Trophoblast cell (in vitro differentiated cells and primary cell): ENCODE measurements around the gene GARS1.

Experiments
- DNase-seq, 2 donors: peaks; one replicate each; pipeline ENCODE4 v3.0.0-alpha.2; 2016
- H2AFZ ChIP-seq: 2 replicates; pipeline ENCODE4 v1.6.1; 2013; ENCODE audit warnings: low read length, moderate library complexity, mild to moderate bottlenecking; ENCODE audit not compliant: insufficient read depth, poor library complexity
- H2AK5ac ChIP-seq: 2 replicates; pipeline ENCODE4 v1.6.1; 2013; ENCODE audit warnings: mild to moderate bottlenecking, low read length
- H2BK120ac ChIP-seq: 2 replicates; pipeline ENCODE4 v1.6.1; 2013; ENCODE audit warnings: low read length, mild to moderate bottlenecking, moderate library complexity; ENCODE audit not compliant: insufficient read depth, poor library complexity
- H2BK12ac ChIP-seq: 2 replicates; pipeline ENCODE4 v1.6.1; 2013; ENCODE audit warnings: mild to moderate bottlenecking, low read length, moderate library complexity
- H2BK5ac ChIP-seq: 2 replicates; pipeline ENCODE4 v1.6.1; 2013; ENCODE audit warnings: low read length, low read depth, moderate library complexity, mild to moderate bottlenecking; ENCODE audit not compliant: poor library complexity
- H3K14ac ChIP-seq: 2 replicates; pipeline ENCODE4 v1.6.1; 2013; ENCODE audit warnings: mild to moderate bottlenecking, low read length
- H3K18ac ChIP-seq: 2 replicates; pipeline ENCODE4 v1.6.1; 2013; ENCODE audit warnings: mild to moderate bottlenecking, low read length
- H3K23ac ChIP-seq: 2 replicates; pipeline ENCODE4 v1.6.1; 2013; ENCODE audit warnings: low read length
- H3K27ac ChIP-seq: 2 replicates; pipeline ENCODE4 v1.5.1; 2013; ENCODE audit warnings: low read depth, mild to moderate bottlenecking, inconsistent platforms, low read length, moderate library complexity
- H3K27me3 ChIP-seq: 2 replicates; pipeline ENCODE4 v1.6.1; 2013; ENCODE audit warnings: inconsistent platforms, mild to moderate bottlenecking, low read length, moderate library complexity; ENCODE audit not compliant: insufficient read depth
- H3K36me3 ChIP-seq, 2 experiments: 1 replicate in 1 of 2; 2 replicates in 1 of 2; pipeline ENCODE4 v1.6.1; 2013; ENCODE audit warnings: low read length in 2 of 2, mild to moderate bottlenecking in 2 of 2, moderate library complexity in 1 of 2; ENCODE audit not compliant: insufficient read depth in 2 of 2, control insufficient read depth in 1 of 2
- H3K4ac ChIP-seq: 2 replicates; pipeline ENCODE4 v1.6.1; 2013; ENCODE audit warnings: low read depth, mild to moderate bottlenecking, low read length, moderate library complexity
- H3K4me1 ChIP-seq, 2 experiments: 1 replicate in 1 of 2; 2 replicates in 1 of 2; pipeline ENCODE4 v1.6.1; 2013; ENCODE audit warnings: low read length in 2 of 2, mild to moderate bottlenecking in 2 of 2, moderate library complexity in 1 of 2; ENCODE audit not compliant: insufficient read depth in 2 of 2, control insufficient read depth in 1 of 2
- H3K4me2 ChIP-seq: 2 replicates; pipeline ENCODE4 v1.6.1; 2013; ENCODE audit warnings: inconsistent platforms, mild to moderate bottlenecking, low read length, moderate library complexity
- H3K4me3 ChIP-seq: 2 replicates; pipeline ENCODE4 v1.5.1; 2013; ENCODE audit warnings: mild to moderate bottlenecking, low read depth, low read length, inconsistent platforms
- H3K79me1 ChIP-seq: one replicate; pipeline ENCODE4 v1.6.1; 2013; ENCODE audit warnings: low read length
- H3K79me2 ChIP-seq: 2 replicates; pipeline ENCODE4 v1.6.1; 2013; ENCODE audit warnings: low read length, mild to moderate bottlenecking; ENCODE audit not compliant: control insufficient read depth, insufficient read depth, poor library complexity
- H3K9ac ChIP-seq: 2 replicates; pipeline ENCODE4 v1.6.1; 2013; ENCODE audit warnings: mild to moderate bottlenecking, low read length
- H3K9me3 ChIP-seq: 2 replicates; pipeline ENCODE4 v1.6.1; 2013; ENCODE audit warnings: low read depth, mild to moderate bottlenecking, control low read depth, inconsistent platforms, low read length; ENCODE audit not compliant: insufficient read depth
- H4K12ac ChIP-seq: 2 replicates; pipeline ENCODE4 v1.6.1; 2013; ENCODE audit warnings: low read depth, mild to moderate bottlenecking, low read length, moderate library complexity
- H4K8ac ChIP-seq: 2 replicates; pipeline ENCODE4 v1.6.1; 2013; ENCODE audit warnings: low read depth, mild to moderate bottlenecking, low read length, moderate library complexity
- H4K91ac ChIP-seq: one replicate; pipeline ENCODE4 v1.6.1; 2013; ENCODE audit warnings: low read depth, mild to moderate bottlenecking, low read length, moderate library complexity
- WGBS: extraction: QIAGEN DNeasy Blood & Tissue Kit; methylation state at CpG from one replicate; pipeline ENCODE4 v1.1.7; 2013; ENCODE audit warnings: missing lambda C conversion rate; ENCODE audit not compliant: insufficient read length, insufficient coverage; ENCODE audit errors: extremely low coverage; 5-methylcytosine and 5-hydroxymethylcytosine counted together

GARS1 gene

DNA sequence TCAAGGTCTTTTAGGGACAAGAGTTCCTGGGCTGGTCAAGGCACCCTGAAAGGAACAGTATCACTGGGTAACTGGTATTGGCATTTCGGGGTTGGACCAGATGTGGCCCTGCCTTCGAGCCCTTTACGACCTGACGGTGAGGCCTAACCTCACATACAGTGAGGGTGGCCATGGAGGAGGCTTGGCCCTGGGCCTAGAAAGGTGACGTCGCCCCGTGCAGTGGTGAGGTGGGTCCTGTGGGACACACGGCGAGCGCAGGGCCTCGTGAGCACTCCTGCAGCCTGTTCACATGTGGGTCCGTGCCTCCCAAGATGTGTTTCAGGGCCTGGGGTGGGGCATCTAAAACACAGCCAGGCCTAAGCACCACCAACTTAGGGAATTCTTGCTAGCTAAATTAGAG, 51.5 kb downstream of the GARS1 start:
- no peak overlapping the region for H3K27ac ChIP-seq
- H2BK120ac ChIP-seq = no peak overlapping the region
- no CpG with 5 or more reads among the region's 12 CpGs for WGBS
- H3K79me1 ChIP-seq = no peaks in the 10 kb centered on the region
- H3K14ac ChIP-seq = no peak overlapping the region
- no peak overlapping the region for H2BK12ac ChIP-seq
- H3K4me2 ChIP-seq = no peak overlapping the region
- H3K4ac ChIP-seq = no peak overlapping the region
- H3K79me2 ChIP-seq = peaks cover 2% of the 10 kb centered on the region
- no peak for DNase-seq
- H3K36me3 ChIP-seq = peaks cover 2 to 11% of the 10 kb centered on the region in 2 experiments
- H3K4me1 ChIP-seq = peaks cover 0 to 1% of the 10 kb centered on the region in 2 experiments
- H4K8ac ChIP-seq = no peak overlapping the region
- no peak overlapping the region for H3K23ac ChIP-seq
- H3K27me3 ChIP-seq = no peaks in the 10 kb centered on the region
- no peak overlapping the region for H4K91ac ChIP-seq
- no peak overlapping the region for H2AK5ac ChIP-seq
- H3K4me3 ChIP-seq = no peak overlapping the region
- H2AFZ ChIP-seq = no peak overlapping the region
- no peak overlapping the region for H3K9ac ChIP-seq
- no peak overlapping the region for H3K18ac ChIP-seq
- no peak overlapping the region for H2BK5ac ChIP-seq
- no peaks in the 10 kb centered on the region for H3K9me3 ChIP-seq
- H4K12ac ChIP-seq = no peak overlapping the region

DNA sequence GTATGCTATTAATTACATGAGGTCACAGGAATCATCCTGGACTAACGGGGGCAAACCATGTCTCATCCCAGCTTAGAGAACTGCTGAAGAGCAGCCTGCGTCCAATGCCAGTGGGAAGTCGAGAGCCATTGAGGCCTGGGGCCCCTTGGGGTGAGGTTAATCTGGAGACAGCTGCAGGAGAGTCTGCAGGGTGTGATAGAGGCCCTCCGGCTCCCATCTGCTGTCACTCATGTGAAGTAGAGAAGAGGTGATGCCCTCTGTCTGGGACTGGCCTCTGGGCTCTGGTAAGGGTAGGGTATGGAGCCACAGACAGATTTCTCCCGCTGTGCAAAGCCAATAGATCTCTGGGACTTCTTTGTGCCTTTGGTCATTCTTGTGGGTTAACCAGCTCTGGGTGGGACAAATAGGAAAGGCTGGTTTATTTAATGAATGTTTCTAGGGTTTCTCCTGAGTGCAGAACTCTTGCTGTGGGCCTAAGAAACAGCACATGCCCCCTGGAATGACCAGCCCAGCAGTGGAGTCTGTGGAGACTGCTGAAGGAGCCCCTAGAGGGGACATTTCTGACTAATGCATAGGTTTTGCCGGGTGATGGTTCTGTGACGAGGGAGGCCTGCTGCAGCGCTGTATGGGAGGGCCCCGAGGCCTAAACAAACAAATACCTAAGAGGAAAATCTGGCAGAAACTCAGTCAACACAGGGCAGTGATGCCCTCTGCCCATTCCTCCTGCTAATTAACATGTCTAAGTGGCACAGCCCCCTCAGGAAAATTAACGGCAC, 53.1 kb downstream of the GARS1 start:
- Histone ChIP-seq H4K91ac (no peak overlapping the region), H3K79me2 (peaks cover 2% of the 10 kb centered on the region), H3K9me3 (no peaks in the 10 kb centered on the region), H3K18ac (no peak overlapping the region), H2BK120ac (no peak overlapping the region), H3K4me1 (peaks cover 0 to 5% of the 10 kb centered on the region in 2 experiments), H3K27ac (no peak overlapping the region), H2BK5ac (no peak overlapping the region), H2AK5ac (no peak overlapping the region), H3K9ac (no peak overlapping the region), H3K4ac (no peak overlapping the region), H4K8ac (no peak overlapping the region), H4K12ac (no peak overlapping the region), H3K14ac (no peak overlapping the region), H2BK12ac (no peak overlapping the region), H3K27me3 (no peaks in the 10 kb centered on the region), H2AFZ (no peak overlapping the region), H3K79me1 (no peaks in the 10 kb centered on the region), H3K4me3 (no peak overlapping the region), H3K36me3 (peaks cover 2 to 11% of the 10 kb centered on the region in 2 experiments), H3K23ac (no peak overlapping the region), H3K4me2 (no peak overlapping the region)
- no peak for DNase-seq
- no CpG with 5 or more reads among the region's 10 CpGs for WGBS

DNA sequence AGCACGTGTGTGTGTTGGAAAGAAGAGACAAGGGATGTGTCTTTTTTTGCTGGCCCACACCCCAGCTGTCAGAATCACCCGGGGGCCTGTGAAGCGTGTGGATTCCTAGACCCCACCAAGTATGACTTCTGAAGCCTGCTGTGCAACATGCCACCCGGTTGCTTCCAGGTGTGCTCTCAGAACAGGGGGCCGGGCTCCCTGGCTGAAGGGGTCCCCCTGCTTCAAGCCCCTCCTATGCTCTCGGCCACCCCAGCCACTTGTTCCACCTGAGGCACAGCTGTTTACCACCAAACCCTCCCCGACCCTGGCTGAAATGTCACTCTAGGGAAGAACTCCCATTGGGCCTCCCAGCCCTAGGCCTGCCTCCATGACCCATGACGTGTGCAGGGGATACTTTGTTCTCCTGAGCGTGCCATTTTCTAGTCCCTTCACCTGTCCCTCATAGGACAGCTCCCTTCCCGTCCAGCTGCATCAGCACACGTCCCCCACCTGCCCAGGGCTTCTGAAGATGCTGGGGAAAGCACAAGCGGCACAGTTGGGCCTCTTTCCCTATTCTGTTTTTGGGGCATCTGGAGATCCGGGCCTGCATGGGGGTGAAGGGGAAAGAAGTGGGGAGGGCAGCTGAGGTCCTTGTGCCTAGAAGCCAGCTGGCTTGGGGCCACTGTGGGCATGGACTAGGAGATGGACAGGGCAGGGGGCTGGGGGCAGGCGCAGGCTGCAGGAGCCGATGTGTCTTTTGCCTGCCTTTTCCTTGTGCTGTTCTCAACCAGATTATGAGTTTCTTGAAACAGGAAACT, 54.3 kb downstream of the GARS1 start:
- no peak overlapping the region for H2AFZ ChIP-seq
- H3K4me2 ChIP-seq = no peak overlapping the region
- H3K14ac ChIP-seq = no peak overlapping the region
- no peak overlapping the region for H3K9ac ChIP-seq
- no CpG with 5 or more reads among the region's 15 CpGs for WGBS
- H2BK5ac ChIP-seq = no peak overlapping the region
- H4K12ac ChIP-seq = no peak overlapping the region
- H3K23ac ChIP-seq = no peak overlapping the region
- H4K91ac ChIP-seq = no peak overlapping the region
- DNase-seq = no peak
- H3K18ac ChIP-seq = no peak overlapping the region
- H3K36me3 ChIP-seq = peaks cover 2 to 9% of the 10 kb centered on the region in 2 experiments
- H4K8ac ChIP-seq = no peak overlapping the region
- no peak overlapping the region for H2BK12ac ChIP-seq
- no peak overlapping the region for H3K4me3 ChIP-seq
- H3K79me1 ChIP-seq = no peaks in the 10 kb centered on the region
- H3K4me1 ChIP-seq = peaks cover 0 to 4% of the 10 kb centered on the region in 2 experiments
- no peaks in the 10 kb centered on the region for H3K9me3 ChIP-seq
- no peak overlapping the region for H3K27ac ChIP-seq
- no peaks in the 10 kb centered on the region for H3K79me2 ChIP-seq
- H3K27me3 ChIP-seq = no peaks in the 10 kb centered on the region
- no peak overlapping the region for H2AK5ac ChIP-seq
- H3K4ac ChIP-seq = no peak overlapping the region
- no peak overlapping the region for H2BK120ac ChIP-seq

GRCh38 chr7:30649717-30650420, 55.2 kb downstream of the GARS1 start:
- Histone ChIP-seq H2BK120ac (no peak overlapping the region), H3K36me3 (peaks cover 2 to 10% of the 10 kb centered on the region in 2 experiments), H4K12ac (no peak overlapping the region), H3K4me2 (no peak overlapping the region), H4K8ac (no peak overlapping the region), H3K79me1 (no peaks in the 10 kb centered on the region), H4K91ac (no peak overlapping the region), H3K23ac (no peak overlapping the region), H2BK5ac (no peak overlapping the region), H3K79me2 (no peaks in the 10 kb centered on the region), H3K9me3 (no peaks in the 10 kb centered on the region), H3K4me1 (peaks cover 0 to 4% of the 10 kb centered on the region in 2 experiments), H3K27ac (no peak overlapping the region), H3K9ac (no peak overlapping the region), H3K14ac (no peak overlapping the region), H3K4ac (no peak overlapping the region), H3K4me3 (no peak overlapping the region), H3K27me3 (no peaks in the 10 kb centered on the region), H2BK12ac (no peak overlapping the region), H3K18ac (no peak overlapping the region), H2AK5ac (no peak overlapping the region), H2AFZ (no peak overlapping the region)
- no CpG with 5 or more reads among the region's 13 CpGs for WGBS
- DNase-seq = no peak
